GM12891 (cell line): ENCODE data around the gene KCNK2.

Experiments used
- POLR2AphosphoS5 ChIP-seq: IDR thresholded peaks from 2 replicates; pipeline ENCODE4 v1.6.1; 2011; ENCODE audit warnings: low read depth, low read length, control low read depth
- SPI1 ChIP-seq: IDR thresholded peaks from 2 replicates; pipeline ENCODE4 v1.6.1; 2011; ENCODE audit warnings: low read depth, low read length, control low read depth

- TF ChIP-seq POLR2AphosphoS5 (no peak), SPI1 (no peak)
These were observed 42.3 kb upstream of the KCNK2 start for GRCh38 chr1:215040190-215040589.
